Type B pancreatic cell (in vitro differentiated cells): ENCODE results near the gene NFKBIE. TPM values are rescaled to one million over a fixed set of nuclear protein-coding genes. Genes with fewer than 3 reads are reported as not detected.

Experiments
- DNase-seq: peaks from one replicate; pipeline ENCODE4 v3.0.0; 2021; ENCODE audit warnings: mixed read lengths; ENCODE audit not compliant: unreplicated experiment; ENCODE audit errors: extremely low spot score
- H3K27ac Mint-ChIP-seq: 2 replicates; pipeline ENCODE4 v1.8.0; 2021; ENCODE audit warnings: mild to moderate bottlenecking, mixed read lengths
- H3K27me3 Mint-ChIP-seq: 2 replicates; pipeline ENCODE4 v1.8.0; 2021; ENCODE audit warnings: mixed read lengths
- H3K36me3 Mint-ChIP-seq: 2 replicates; pipeline ENCODE4 v1.8.0; 2021; ENCODE audit warnings: mixed read lengths
- H3K4me1 Mint-ChIP-seq: one replicate; pipeline ENCODE4 v1.8.0; 2021; ENCODE audit warnings: mixed read lengths; ENCODE audit not compliant: unreplicated experiment
- H3K4me3 Mint-ChIP-seq: 2 replicates; pipeline ENCODE4 v1.8.0; 2021; ENCODE audit warnings: mild to moderate bottlenecking, mixed read lengths
- H3K9me3 Mint-ChIP-seq: 2 replicates; pipeline ENCODE4 v1.8.0; 2021; ENCODE audit warnings: mixed read lengths
- CTCF ChIP-seq: fragments of 200-600 bp; sonication (generic); conservative IDR thresholded peaks from 2 replicates; pipeline ENCODE4 v1.5.0; 2021; ENCODE audit warnings: antibody characterized with exemption, mild to moderate bottlenecking
- total RNA-seq: library from RNA; stranded (reverse); gene quantifications from 2 replicates; pipeline ENCODE4 v1.2.1, GENCODE V29; 2021; ENCODE audit warnings: low replicate concordance

Gene NFKBIE
- total RNA-seq, 1 donor from 2014 or later: 9.2 TPM

- H3K27me3 Mint-ChIP-seq: peaks cover 9% of the 10 kb centered on the region
- TF ChIP-seq CTCF: no peak
- H3K36me3 Mint-ChIP-seq: no peaks in the 10 kb centered on the region
- no peaks in the 10 kb centered on the region for H3K9me3 Mint-ChIP-seq
- H3K4me1 Mint-ChIP-seq: peaks cover 17% of the 10 kb centered on the region
- no peak overlapping the region for H3K4me3 Mint-ChIP-seq
- H3K27ac Mint-ChIP-seq: no peak overlapping the region
- DNase-seq: no peak
Observed at GRCh38 chr6:44214307-44214706, 51.0 kb downstream of the NFKBIE start.

DNA sequence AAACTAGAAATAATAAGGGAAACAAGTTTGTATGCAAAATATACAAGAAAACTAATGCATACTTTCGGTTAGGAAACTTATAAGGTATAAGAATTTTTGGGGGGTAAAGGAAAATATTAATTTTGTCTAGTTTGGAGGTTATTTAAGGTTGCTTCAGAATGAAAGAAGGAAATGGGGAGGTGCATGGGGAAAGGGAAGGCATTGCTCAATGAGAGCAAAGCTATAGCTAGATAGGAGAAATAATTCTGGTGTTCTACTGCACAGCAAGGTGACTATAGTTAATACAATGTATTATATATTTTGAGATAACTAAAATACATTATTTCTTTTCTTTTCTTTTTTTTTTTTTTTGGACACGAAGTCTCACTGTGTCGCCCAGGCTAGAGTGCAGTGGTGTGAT lies 54.1 kb downstream of the NFKBIE start:
- Mint-ChIP-seq H3K4me3 (no peak overlapping the region), H3K9me3 (no peaks in the 10 kb centered on the region), H3K36me3 (no peaks in the 10 kb centered on the region), H3K4me1 (peaks cover 7% of the 10 kb centered on the region), H3K27ac (no peak overlapping the region), H3K27me3 (peaks cover 5% of the 10 kb centered on the region)
- no peak for DNase-seq
- TF ChIP-seq CTCF: no peak

Other genes with a start within 250 kb of the NFKBIE start
- 45.5 and 53.7 TPM in 2 replicates for gene MRPL14, start 138.1 kb downstream of the NFKBIE start, total RNA-seq
- gene TMEM63B, start 138.0 kb downstream of the NFKBIE start, total RNA-seq: 45.5 and 57.5 TPM in 2 replicates
- not detected in 2 replicates for gene CAPN11, start 106.7 kb downstream of the NFKBIE start, total RNA-seq
- gene MYMX, start 48.6 kb downstream of the NFKBIE start, total RNA-seq: 0.53 and 0.59 TPM in 2 replicates
- gene SLC29A1, start 42.0 kb downstream of the NFKBIE start, total RNA-seq: 33.6 and 50.9 TPM in 2 replicates
- gene HSP90AB1, start 18.4 kb downstream of the NFKBIE start, total RNA-seq: 880 and 1,082 TPM in 2 replicates
- gene SLC35B2, start 8.0 kb downstream of the NFKBIE start, total RNA-seq: 39.6 and 46.1 TPM in 2 replicates
- 0.52 and 3.2 TPM in 2 replicates for gene TMEM151B, start 4.9 kb upstream of the NFKBIE start, total RNA-seq
- 34.3 and 37.3 TPM in 2 replicates for gene AARS2, start 47.8 kb upstream of the NFKBIE start, total RNA-seq
- gene SPATS1, start 77.1 kb upstream of the NFKBIE start, total RNA-seq: not detected in 2 replicates
- 23.3 and 28.7 TPM in 2 replicates for gene CDC5L, start 122.2 kb upstream of the NFKBIE start, total RNA-seq